Prostate gland (tissue), 2 donors: Measurements from ENCODE around the gene DCDC2B. TPM values are rescaled to one million over a fixed set of nuclear protein-coding genes. Genes with fewer than 3 reads are reported as not detected.
A peak's percentile ranks its signal among the peaks of the same experiment; 100 is the strongest.

Experiments
- DNase-seq: peaks from one replicate; pipeline ENCODE4 v3.0.0-alpha.2; 2019; ENCODE audit warnings: low spot score
- H3K27ac ChIP-seq, 2 donors: fragments of 200-600 bp; sonication (generic); 2 replicates each; pipeline ENCODE4 v1.5.1; 2017 to 2019
- H3K27me3 ChIP-seq: fragments of 200-600 bp; sonication (generic); replicated peaks from 2 replicates; pipeline ENCODE4 v1.5.1; 2019; ENCODE audit not compliant: insufficient read depth
- H3K36me3 ChIP-seq, 2 donors: fragments of 200-600 bp; sonication (generic); 1 replicate in 1 of 2; 2 replicates in 1 of 2; pipeline versions ENCODE4 v1.5.1 to v1.8.1; 2017 to 2019
- H3K4me1 ChIP-seq: fragments of 200-600 bp; sonication (generic); replicated peaks from 2 replicates; pipeline ENCODE4 v1.5.1; 2019
- H3K4me3 ChIP-seq, 2 donors: fragments of 200-600 bp; sonication (generic); 2 replicates each; pipeline ENCODE4 v1.5.1; 2017 to 2019
- H3K9me3 ChIP-seq: fragments of 200-600 bp; sonication (generic); 2 replicates; pipeline ENCODE4 v1.5.1; 2017
- POLR2A ChIP-seq: fragments of 450-650 bp; IDR thresholded peaks from one replicate; pipeline ENCODE4 v1.6.1; 2016; ENCODE audit warnings: antibody characterized with exemption, mild to moderate bottlenecking
- POLR2AphosphoS5 ChIP-seq: sonication (generic); formaldehyde crosslinking; IDR thresholded peaks from one replicate; pipeline ENCODE4 v1.6.1; 2017; ENCODE audit warnings: antibody characterized with exemption
- WGBS: methylation state at CpG from one replicate; pipeline ENCODE4 v1.1.5; 2018; 5-methylcytosine and 5-hydroxymethylcytosine counted together
- intact Hi-C: fragments of 100-400 bp; cut with DNase I; formaldehyde crosslinking; loops from one replicate; pipeline ENCODE4 v1.14.2; 2022
- total RNA-seq, 2 donors: library from RNA; depleted of rRNA; stranded (reverse); fragments of >200 nt; gene quantifications; one replicate each; pipeline ENCODE4 v1.1.0, GENCODE V29; 2016
- TF ChIP-seq, protein P1 (sequence below), 4 experiments: fragments of 200-600 bp in 2 of 4; fragments of 450-650 bp in 2 of 4; sonication (generic) in 2 of 4; IDR thresholded peaks; 1 replicate in 3 of 4; 2 replicates in 1 of 4; pipeline ENCODE4 v1.5.1; 2016 to 2019; ENCODE audit warnings: antibody characterized with exemption in 4 of 4, mild to moderate bottlenecking in 2 of 4, moderate library complexity in 2 of 4

The DCDC2B gene
- total RNA-seq, 2 donors from 2014 or later, result not detected

DNA sequence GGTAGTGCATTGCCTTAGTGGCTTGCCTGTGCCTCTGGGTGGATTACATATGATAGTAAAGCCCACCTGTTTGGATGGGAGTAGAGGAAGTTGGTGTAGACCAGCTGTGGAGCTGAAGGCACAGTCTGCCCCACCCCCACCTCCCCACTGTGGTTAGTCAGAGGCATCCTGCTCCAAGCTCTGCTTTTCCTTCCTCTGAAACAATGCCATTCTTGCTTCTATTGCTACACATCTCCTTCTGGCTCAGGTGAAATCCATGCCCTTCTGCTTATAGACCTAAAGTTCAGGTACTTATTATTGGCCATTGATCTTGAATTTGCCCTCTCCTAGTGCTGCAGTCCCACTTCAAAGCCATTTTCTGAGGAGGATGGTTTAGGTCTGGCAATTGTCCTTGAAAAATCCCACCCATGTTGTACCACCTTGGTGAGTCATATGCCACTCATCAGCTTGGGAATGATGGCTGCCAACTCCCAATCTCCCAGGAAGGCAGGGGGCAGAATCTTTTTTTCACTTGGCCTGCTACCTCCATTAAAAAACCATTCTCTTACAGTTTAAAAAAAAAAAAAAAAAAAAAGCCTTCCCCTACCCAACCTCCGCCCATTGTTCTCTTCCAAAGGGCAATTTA, 36.2 kb upstream of the DCDC2B start:
- 96% methylated on average over 1 of the region's 1 CpG for WGBS
- TF ChIP-seq, protein P1, sequence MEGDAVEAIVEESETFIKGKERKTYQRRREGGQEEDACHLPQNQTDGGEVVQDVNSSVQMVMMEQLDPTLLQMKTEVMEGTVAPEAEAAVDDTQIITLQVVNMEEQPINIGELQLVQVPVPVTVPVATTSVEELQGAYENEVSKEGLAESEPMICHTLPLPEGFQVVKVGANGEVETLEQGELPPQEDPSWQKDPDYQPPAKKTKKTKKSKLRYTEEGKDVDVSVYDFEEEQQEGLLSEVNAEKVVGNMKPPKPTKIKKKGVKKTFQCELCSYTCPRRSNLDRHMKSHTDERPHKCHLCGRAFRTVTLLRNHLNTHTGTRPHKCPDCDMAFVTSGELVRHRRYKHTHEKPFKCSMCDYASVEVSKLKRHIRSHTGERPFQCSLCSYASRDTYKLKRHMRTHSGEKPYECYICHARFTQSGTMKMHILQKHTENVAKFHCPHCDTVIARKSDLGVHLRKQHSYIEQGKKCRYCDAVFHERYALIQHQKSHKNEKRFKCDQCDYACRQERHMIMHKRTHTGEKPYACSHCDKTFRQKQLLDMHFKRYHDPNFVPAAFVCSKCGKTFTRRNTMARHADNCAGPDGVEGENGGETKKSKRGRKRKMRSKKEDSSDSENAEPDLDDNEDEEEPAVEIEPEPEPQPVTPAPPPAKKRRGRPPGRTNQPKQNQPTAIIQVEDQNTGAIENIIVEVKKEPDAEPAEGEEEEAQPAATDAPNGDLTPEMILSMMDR (IDR thresholded peaks at IDR 0.05), result no peak
- TF ChIP-seq POLR2AphosphoS5 (no peak), POLR2A (no peak)
- no peaks in the 10 kb centered on the region for H3K4me1 ChIP-seq
- intact Hi-C loops, result no loop called here
- no peak overlapping the region for H3K27ac ChIP-seq
- peaks cover 4 to 12% of the 10 kb centered on the region in 2 donors for H3K36me3 ChIP-seq
- H3K9me3 ChIP-seq, result no peaks in the 10 kb centered on the region
- H3K27me3 ChIP-seq, result no peaks in the 10 kb centered on the region
- H3K4me3 ChIP-seq, result no peak overlapping the region
- no peak for DNase-seq

DNA sequence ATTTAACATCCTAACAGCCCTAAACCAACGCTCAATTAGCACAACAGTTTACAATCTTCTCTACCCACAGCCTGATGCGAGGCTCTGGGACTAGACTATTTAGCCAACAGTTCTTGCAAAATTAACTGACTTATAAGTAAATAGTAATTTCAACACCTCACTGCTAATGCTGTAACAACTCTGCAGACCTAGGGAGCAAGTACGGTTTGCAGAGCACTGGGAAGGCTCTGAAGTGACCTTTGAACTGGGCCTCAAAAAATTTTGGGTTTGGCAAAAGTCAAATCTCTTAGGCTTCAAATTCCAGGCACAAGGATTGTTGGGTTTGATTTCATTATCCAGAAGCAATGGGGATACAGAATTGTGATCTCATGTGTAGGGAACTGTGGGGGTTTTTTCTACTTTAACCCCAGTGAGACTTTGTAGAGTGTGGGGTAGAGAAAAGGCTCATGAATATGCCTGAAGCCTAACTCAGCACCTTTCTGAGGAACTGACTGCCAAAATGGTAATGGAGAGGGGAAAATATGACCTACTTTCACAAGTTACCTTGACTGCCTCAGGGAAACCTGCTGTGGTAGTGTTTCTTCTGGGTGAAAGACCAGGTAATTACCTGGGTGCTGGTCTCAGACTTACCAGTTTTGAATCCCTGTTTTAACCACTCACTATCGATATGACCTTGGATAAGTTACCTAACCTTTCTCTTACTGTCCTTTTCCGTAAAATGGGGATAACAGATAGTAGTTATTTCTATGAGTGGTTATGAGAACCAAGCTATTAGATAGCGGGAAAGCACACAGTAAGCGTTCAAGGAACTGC, 30.3 kb upstream of the DCDC2B start:
- Histone ChIP-seq H3K27me3 (no peaks in the 10 kb centered on the region), H3K4me3 (no peak overlapping the region), H3K36me3 (no peaks in the 10 kb centered on the region), H3K4me1 (no peaks in the 10 kb centered on the region), H3K27ac (peak overlapping the region; percentile 87 to 89), H3K9me3 (no peaks in the 10 kb centered on the region)
- intact Hi-C loops, result no loop called here
- TF ChIP-seq POLR2A (no peak), POLR2AphosphoS5 (no peak)
- TF ChIP-seq, protein P1 (IDR thresholded peaks at IDR 0.05), result no peak
- no peak for DNase-seq
- WGBS, result 83% methylated on average over 7 of the region's 7 CpGs

DNA sequence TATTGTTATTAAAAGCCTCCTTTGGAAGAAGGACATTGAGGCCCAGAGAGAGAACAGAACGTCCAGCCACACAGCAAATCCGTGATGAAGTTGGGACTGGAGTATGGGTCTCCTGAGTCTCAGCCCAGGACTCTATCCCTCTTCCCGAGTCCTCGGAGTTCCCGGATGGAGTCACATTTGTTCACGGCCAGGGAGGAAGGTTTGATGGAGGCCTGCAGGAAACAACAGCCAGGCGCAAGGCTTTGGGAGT, 29.8 kb upstream of the DCDC2B start:
- TF ChIP-seq POLR2A (no peak), POLR2AphosphoS5 (no peak)
- TF ChIP-seq, protein P1 (IDR thresholded peaks at IDR 0.05), result no peak
- H3K36me3 ChIP-seq, result no peaks in the 10 kb centered on the region
- DNase-seq, result no peak
- no peaks in the 10 kb centered on the region for H3K27me3 ChIP-seq
- WGBS, result 6% methylated on average over 7 of the region's 7 CpGs
- intact Hi-C loops, result no loop called here
- peak overlapping the region; percentile 87 to 89 for H3K27ac ChIP-seq
- H3K4me3 ChIP-seq, result peak overlapping the region; percentile 57 to 59
- H3K9me3 ChIP-seq, result no peaks in the 10 kb centered on the region
- no peaks in the 10 kb centered on the region for H3K4me1 ChIP-seq

DNA sequence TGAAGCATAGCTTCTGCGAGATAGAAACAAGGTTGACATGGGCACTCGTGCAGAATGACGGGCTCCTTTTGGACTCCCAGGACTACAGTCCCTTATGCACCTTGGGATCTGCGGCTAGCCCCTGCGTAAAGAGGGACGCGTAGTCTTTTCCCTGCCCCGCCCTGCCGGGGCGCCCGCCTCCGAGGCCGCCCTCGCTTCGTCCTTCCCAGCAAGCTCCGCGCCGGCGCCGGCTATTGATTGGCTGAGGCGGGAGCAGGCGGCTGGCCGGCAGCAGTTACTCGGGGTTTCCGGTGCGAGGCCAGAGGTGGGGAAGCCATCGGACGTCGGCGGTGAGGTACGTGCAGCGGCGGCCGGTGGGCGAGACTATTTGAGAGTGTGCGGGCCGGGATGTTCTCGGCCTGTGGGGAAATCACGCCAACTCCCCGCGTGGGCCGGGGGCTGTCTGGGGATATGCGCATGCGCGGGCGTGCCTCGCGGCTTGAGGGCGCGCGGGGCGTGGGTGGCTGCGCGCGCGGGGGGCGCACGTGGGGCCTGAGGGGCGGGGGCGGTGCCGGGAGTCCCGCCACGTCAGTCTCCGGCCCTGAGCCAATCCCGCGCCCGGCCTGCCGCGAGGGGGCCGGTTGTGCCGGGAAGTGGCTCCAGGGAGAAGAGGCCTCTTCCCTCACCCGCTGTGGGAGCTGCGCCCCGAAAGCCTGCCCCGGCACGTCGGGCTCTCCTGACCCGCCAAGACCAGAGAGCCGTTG, 29.3 kb upstream of the DCDC2B start, which contains the start of gene TXLNA:
Gene TXLNA, plus strand, starts transcription at position 233 of the 743 bp plus-strand sequence. CDS start 671 bp downstream, outside the sequence.
- H3K4me3 ChIP-seq, result peak within 1 kb of the TSS; percentile 57 to 59
- H3K27ac ChIP-seq, result peak within 1 kb of the TSS; percentile 87 to 89
- peak; percentile 90 for DNase-seq
- no peaks in the 10 kb centered on the region for H3K27me3 ChIP-seq
- no peaks in the 10 kb centered on the region for H3K4me1 ChIP-seq
- intact Hi-C loops, result loop anchor here (5.0 kb wide), 1 partner anchor 63 kb away; no protein-coding TSS in a partner anchor
- H3K36me3 ChIP-seq, result no peaks in the 10 kb centered on the region
- no peaks in the 10 kb centered on the region for H3K9me3 ChIP-seq
- TF ChIP-seq POLR2AphosphoS5 (peak; percentile 90), POLR2A (peak; percentile 41)
- TF ChIP-seq, protein P1 (IDR thresholded peaks at IDR 0.05), result peak in 2 of 4 experiments; percentile 7 to 16
- under 1% methylated on average over 42 of the region's 79 CpGs for WGBS
